GM10248 (cell line): ENCODE results near the gene LTK.

Experiments used
- CTCF ChIA-PET: fragments of 300-600 bp; sonication (Branson Sonifier 250); formaldehyde crosslinking; extraction: SDS; loops from one replicate; lab custom pipeline; 2021; ENCODE audit warnings: antibody characterized with exemption; lab: Yijun Ruan, JAX
- POLR2A ChIA-PET: fragments of 350-650 bp; sonication (Branson Sonifier 250); formaldehyde crosslinking; extraction: SDS; loops from one replicate; lab custom pipeline; 2020; ENCODE audit warnings: antibody characterized with exemption; lab: Yijun Ruan, JAX
- DNase-seq: peaks from one replicate; pipeline ENCODE4 v3.0.0; 2012; ENCODE audit errors: extremely low spot score
- CTCF ChIP-seq: IDR thresholded peaks from 2 replicates; pipeline ENCODE4 v1.5.1; 2012; ENCODE audit warnings: mild to moderate bottlenecking, low read depth; ENCODE audit errors: extremely low read depth, missing control alignments, control extremely low read depth

The LTK gene

GRCh38 chr15:41559239-41559782 lies 45.7 kb upstream of the LTK start:
- CTCF ChIA-PET: interaction anchor here (0.9 to 1.5 kb wide), 3 partner anchors 38 to 335 kb away, joined by 3 read pairs; no protein-coding TSS in a partner anchor

GRCh38 chr15:41558400-41559238 lies 45.0 kb upstream of the LTK start, which contains the start of gene TYRO3:
TSS of gene TYRO3 (plus strand) at chr15:41559212. CDS start at chr15:41559258, 46 bp downstream.
- peak; percentile 30 for TF ChIP-seq CTCF
- peak; percentile 82 for DNase-seq

More at GRCh38 chr15:41559239-41559782, 45.7 kb upstream of the LTK start:
- POLR2A ChIA-PET: interaction anchor here (0.5 kb wide), 1 partner anchor 54 kb away, joined by 3 read pairs; no protein-coding TSS in a partner anchor
- DNase-seq: no peak
- TF ChIP-seq CTCF: no peak

GRCh38 chr15:41557673-41558399 lies 44.2 kb upstream of the LTK start:
- ChIA-PET POLR2A (interaction anchor here (1.0 kb wide), 1 partner anchor 254 kb away, joined by 4 read pairs; no protein-coding TSS in a partner anchor), CTCF (interaction anchor here (0.7 to 2.3 kb wide), 18 partner anchors 8 to 432 kb away, joined by 3 to 35 read pairs (median 4); partner anchors contain the start of gene RPAP1)
- peak; percentile 75 for DNase-seq
- TF ChIP-seq CTCF: peak; percentile 81

More at GRCh38 chr15:41558400-41559238, 45.0 kb upstream of the LTK start, which contains the start of gene TYRO3:
- POLR2A ChIA-PET: interaction anchor here (0.5 to 1.0 kb wide), 2 partner anchors 55 to 254 kb away, joined by 3 to 4 read pairs; no protein-coding TSS in a partner anchor
- CTCF ChIA-PET: interaction anchor here (0.7 to 2.3 kb wide), 18 partner anchors 8 to 431 kb away, joined by 3 to 35 read pairs (median 4); partner anchors contain the start of gene RPAP1

GRCh38 chr15:41556677-41557076 lies 43.0 kb upstream of the LTK start:
- ChIA-PET CTCF (interaction anchor here (1.0 to 2.3 kb wide), 5 partner anchors 9 to 217 kb away, joined by 3 to 35 read pairs (median 3); partner anchors contain the start of gene RPAP1), POLR2A (no interaction called here)
- no peak for DNase-seq
- no peak for TF ChIP-seq CTCF

- CTCF ChIA-PET: interaction anchor here (1.1 to 1.2 kb wide), 2 partner anchors 31 to 256 kb away, joined by 3 to 4 read pairs; no protein-coding TSS in a partner anchor
- no peak for DNase-seq
- POLR2A ChIA-PET: no interaction called here
- TF ChIP-seq CTCF: no peak
Measured at GRCh38 chr15:41554915-41555314, 41.3 kb upstream of the LTK start.

GRCh38 chr15:41554343-41554742 lies 40.7 kb upstream of the LTK start:
- DNase-seq: no peak
- CTCF ChIA-PET: interaction anchor here (1.1 kb wide), 1 partner anchor 257 kb away, joined by 4 read pairs; no protein-coding TSS in a partner anchor
- TF ChIP-seq CTCF: no peak
- POLR2A ChIA-PET: no interaction called here
